Right lobe of liver (tissue), 6 donors: Measurements from ENCODE around the gene ASB16. TPM values are rescaled to one million over a fixed set of nuclear protein-coding genes. Genes with fewer than 3 reads are reported as not detected.

Experiments
- ATAC-seq, 4 donors: fragments of 200-7000 bp; cut with Tn5 transposase; one replicate each; pipeline ENCODE4 v1.9.1; 2020; ENCODE audit warnings: mild to moderate bottlenecking in 4 of 4, moderate library complexity in 4 of 4
- DNase-seq, 3 donors: peaks; one replicate each; pipeline ENCODE4 v3.0.0-alpha.2; 2020
- H3K27ac ChIP-seq, 3 donors: fragments of 200-600 bp; one replicate each; pipeline ENCODE4 v1.8.0; 2022
- H3K27me3 ChIP-seq, 2 donors: fragments of 200-600 bp; one replicate each; pipeline ENCODE4 v1.8.0; 2022
- H3K36me3 ChIP-seq, 4 donors: fragments of 200-600 bp; sonication (generic) in 1 of 4; one replicate each; pipeline versions ENCODE4 v1.5.1 to v1.8.0; 2017 to 2022; ENCODE audit warnings: control low read depth in 1 of 4
- H3K4me1 ChIP-seq, 4 donors: fragments of 200-600 bp; sonication (generic) in 1 of 4; one replicate each; pipeline versions ENCODE4 v1.5.1 to v1.8.0; 2017 to 2022; ENCODE audit warnings: control low read depth in 1 of 4
- H3K4me3 ChIP-seq, 3 donors: fragments of 200-600 bp; one replicate each; pipeline ENCODE4 v1.8.0; 2022
- H3K9me3 ChIP-seq, 4 donors: fragments of 200-600 bp; sonication (generic) in 1 of 4; one replicate each; pipeline versions ENCODE4 v1.5.1 to v1.8.0; 2017 to 2022; ENCODE audit warnings: control low read depth in 1 of 4
- POLR2A ChIP-seq: fragments of 450-650 bp; IDR thresholded peaks from one replicate; pipeline ENCODE4 v1.6.1; 2017; ENCODE audit warnings: antibody characterized with exemption, mild to moderate bottlenecking
- WGBS: methylation state at CpG from one replicate; pipeline ENCODE4 v1.1.6; 2018; ENCODE audit warnings: low coverage, low lambda C conversion rate; ENCODE audit not compliant: insufficient coverage; ENCODE audit errors: missing lambda C conversion rate; 5-methylcytosine and 5-hydroxymethylcytosine counted together
- intact Hi-C, 2 donors: fragments of 100-400 bp; cut with DNase I; formaldehyde crosslinking; loops; one replicate each; pipeline versions ENCODE4 v1.11.2 to v1.14.1; 2022
- total RNA-seq, 6 experiments: library from RNA; depleted of rRNA in 2 of 6; stranded (reverse); fragments of >200 nt in 2 of 6; fragmentation: NEBNext Ultra II Directional in 3 of 6; extraction: Animal tissue kit (Norgen Biotek cat#: 25700) in 3 of 6; gene quantifications; one replicate each; pipeline versions ENCODE4 v1.1.0 to v1.2.4, GENCODE V29; 2016 to 2023
- TF ChIP-seq, protein P1 (sequence below), 4 donors: fragments of 200-600 bp in 3 of 4; fragments of 450-650 bp in 1 of 4; IDR thresholded peaks; one replicate each; pipeline versions ENCODE4 v1.5.1 to v1.8.0; 2016 to 2022; ENCODE audit warnings: antibody characterized with exemption in 4 of 4, mild to moderate bottlenecking in 2 of 4
- donor health status: DM: no; HTN: yes; CAD: no.
- donor health status: DM: no; HTN: no; CAD: no.
- donor health status: DM: no; HTN: no; CAD: no.
- donor health status: DM: no; HTN: yes; CAD: no.
- donor health status: DM: no; HTN: yes; CAD: no.

The ASB16 gene
- total RNA-seq, 6 experiments from 2014 or later = 1.5 TPM; not detected in 5

GRCh38 chr17:44216173-44216572 is 45.7 kb downstream of the ASB16 start:
- no peaks in the 10 kb centered on the region for H3K9me3 ChIP-seq
- ATAC-seq (no peak), DNase-seq (no peak)
- H3K4me3 ChIP-seq = no peak overlapping the region
- WGBS = 26% methylated on average over 3 of the region's 5 CpGs
- H3K36me3 ChIP-seq = peaks cover 9 to 40% (median 19%) of the 10 kb centered on the region in 4 donors
- H3K27me3 ChIP-seq = no peaks in the 10 kb centered on the region
- H3K4me1 ChIP-seq = peaks cover 0 to 11% (median 4%) of the 10 kb centered on the region in 4 donors
- no peak for TF ChIP-seq POLR2A
- TF ChIP-seq, protein P1, sequence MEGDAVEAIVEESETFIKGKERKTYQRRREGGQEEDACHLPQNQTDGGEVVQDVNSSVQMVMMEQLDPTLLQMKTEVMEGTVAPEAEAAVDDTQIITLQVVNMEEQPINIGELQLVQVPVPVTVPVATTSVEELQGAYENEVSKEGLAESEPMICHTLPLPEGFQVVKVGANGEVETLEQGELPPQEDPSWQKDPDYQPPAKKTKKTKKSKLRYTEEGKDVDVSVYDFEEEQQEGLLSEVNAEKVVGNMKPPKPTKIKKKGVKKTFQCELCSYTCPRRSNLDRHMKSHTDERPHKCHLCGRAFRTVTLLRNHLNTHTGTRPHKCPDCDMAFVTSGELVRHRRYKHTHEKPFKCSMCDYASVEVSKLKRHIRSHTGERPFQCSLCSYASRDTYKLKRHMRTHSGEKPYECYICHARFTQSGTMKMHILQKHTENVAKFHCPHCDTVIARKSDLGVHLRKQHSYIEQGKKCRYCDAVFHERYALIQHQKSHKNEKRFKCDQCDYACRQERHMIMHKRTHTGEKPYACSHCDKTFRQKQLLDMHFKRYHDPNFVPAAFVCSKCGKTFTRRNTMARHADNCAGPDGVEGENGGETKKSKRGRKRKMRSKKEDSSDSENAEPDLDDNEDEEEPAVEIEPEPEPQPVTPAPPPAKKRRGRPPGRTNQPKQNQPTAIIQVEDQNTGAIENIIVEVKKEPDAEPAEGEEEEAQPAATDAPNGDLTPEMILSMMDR (IDR thresholded peaks at IDR 0.05) = no peak
- H3K27ac ChIP-seq = no peak overlapping the region
- intact Hi-C loops = loop anchor here in 1 of 2 donors (10.0 kb wide), 1 partner anchor 139 kb away; no protein-coding TSS in a partner anchor

GRCh38 chr17:44216694-44217093 is 46.2 kb downstream of the ASB16 start:
- TF ChIP-seq, protein P1 (IDR thresholded peaks at IDR 0.05) = no peak
- H3K27me3 ChIP-seq = no peaks in the 10 kb centered on the region
- no peak overlapping the region for H3K4me3 ChIP-seq
- intact Hi-C loops = loop anchor here in 1 of 2 donors (10.0 kb wide), 1 partner anchor 138 kb away; no protein-coding TSS in a partner anchor
- ATAC-seq = no peak
- H3K9me3 ChIP-seq = no peaks in the 10 kb centered on the region
- peaks cover 9 to 36% (median 19%) of the 10 kb centered on the region in 4 donors for H3K36me3 ChIP-seq
- peaks cover 0 to 11% (median 4%) of the 10 kb centered on the region in 4 donors for H3K4me1 ChIP-seq
- H3K27ac ChIP-seq = no peak overlapping the region
- 52% methylated on average over 5 of the region's 5 CpGs for WGBS
- DNase-seq = no peak

GRCh38 chr17:44217738-44218343 is 47.3 kb downstream of the ASB16 start:
- intact Hi-C loops = loop anchor here in 1 of 2 donors (10.0 kb wide), 1 partner anchor 137 kb away; no protein-coding TSS in a partner anchor
- DNase-seq (peak in 2 of 3 donors; percentile 52 to 58), ATAC-seq (no peak)
- WGBS = 0% methylated on average over 4 of the region's 10 CpGs
- Histone ChIP-seq H3K27ac (peak overlapping the region in 2 of 3 donors; percentile 16 to 21), H3K4me1 (peaks cover 0 to 19% (median 8%) of the 10 kb centered on the region in 4 donors), H3K4me3 (peak overlapping the region; percentile 82 to 97 (median 93)), H3K9me3 (no peaks in the 10 kb centered on the region), H3K27me3 (no peaks in the 10 kb centered on the region), H3K36me3 (peaks cover 9 to 36% (median 19%) of the 10 kb centered on the region in 4 donors)
- no peak for TF ChIP-seq POLR2A
- TF ChIP-seq, protein P1 (IDR thresholded peaks at IDR 0.05) = no peak

- Histone ChIP-seq H3K36me3 (peaks cover 9 to 36% (median 19%) of the 10 kb centered on the region in 4 donors), H3K4me3 (peak overlapping the region; percentile 82 to 97 (median 93)), H3K4me1 (peaks cover 0 to 26% (median 11%) of the 10 kb centered on the region in 4 donors), H3K27me3 (no peaks in the 10 kb centered on the region), H3K9me3 (no peaks in the 10 kb centered on the region), H3K27ac (peak overlapping the region; percentile 87 to 97 (median 96))
- peak; percentile 92 to 94 (median 93) for DNase-seq
- ATAC-seq = peak; percentile 74 to 85 (median 74)
- WGBS = 4% methylated on average over 18 of the region's 89 CpGs
- TF ChIP-seq, protein P1 (IDR thresholded peaks at IDR 0.05) = peak; percentile 34 to 74 (median 68)
- no peak for TF ChIP-seq POLR2A
- intact Hi-C loops = loop anchor here in 1 of 2 donors (10.0 kb wide), 1 partner anchor 136 kb away; no protein-coding TSS in a partner anchor
Observed at GRCh38 chr17:44218344-44219107, 48.0 kb downstream of the ASB16 start.
